H9 (cell line): ENCODE measurements around the gene KLF16. TPM values are rescaled to one million over a fixed set of nuclear protein-coding genes. Genes with fewer than 3 reads are reported as not detected.

Experiments
- DNase-seq: peaks from one replicate; pipeline ENCODE4 v3.0.0-alpha.2; 2017
- H2AFZ ChIP-seq: one replicate; pipeline ENCODE4 v1.6.1; 2013; ENCODE audit warnings: mild to moderate bottlenecking, low read length, control low read depth, moderate library complexity
- H2AK5ac ChIP-seq: 2 replicates; pipeline ENCODE4 v1.6.1; 2013; ENCODE audit warnings: low read length, control low read depth, mixed read lengths; ENCODE audit not compliant: insufficient read length
- H2BK120ac ChIP-seq: one replicate; pipeline ENCODE4 v1.6.1; 2013; ENCODE audit warnings: low read depth, mild to moderate bottlenecking, low read length, control low read depth, inconsistent platforms; ENCODE audit not compliant: poor library complexity, severe bottlenecking
- H2BK12ac ChIP-seq: 2 replicates; pipeline ENCODE4 v1.6.1; 2013; ENCODE audit warnings: low read length, control low read depth, mixed read lengths, low read depth; ENCODE audit not compliant: insufficient read length
- H2BK15ac ChIP-seq: 2 replicates; pipeline ENCODE4 v1.6.1; 2013; ENCODE audit warnings: low read depth, low read length, control low read depth
- H2BK20ac ChIP-seq: one replicate; pipeline ENCODE4 v1.6.1; 2013; ENCODE audit warnings: low read depth, mild to moderate bottlenecking, low read length, control low read depth, inconsistent platforms; ENCODE audit not compliant: poor library complexity, severe bottlenecking
- H2BK5ac ChIP-seq: 2 replicates; pipeline ENCODE4 v1.6.1; 2013; ENCODE audit warnings: low read length, control low read depth, mixed read lengths; ENCODE audit not compliant: insufficient read length
- H3K14ac ChIP-seq: 2 replicates; pipeline ENCODE4 v1.6.1; 2013; ENCODE audit warnings: low read length, control low read depth; ENCODE audit not compliant: insufficient read depth
- H3K18ac ChIP-seq: 2 replicates; pipeline ENCODE4 v1.6.1; 2013; ENCODE audit warnings: low read depth, mild to moderate bottlenecking, mixed read lengths, low read length, control low read depth; ENCODE audit not compliant: insufficient read length
- H3K23ac ChIP-seq: 2 replicates; pipeline ENCODE4 v1.6.1; 2013; ENCODE audit warnings: low read length, control low read depth, mixed read lengths, low read depth; ENCODE audit not compliant: insufficient read length
- H3K23me2 ChIP-seq: 2 replicates; pipeline ENCODE4 v1.6.1; 2013; ENCODE audit warnings: low read depth, mild to moderate bottlenecking, mixed read lengths, low read length, control low read depth; ENCODE audit not compliant: insufficient read length, poor library complexity, severe bottlenecking
- H3K27ac ChIP-seq: 2 replicates; pipeline ENCODE4 v1.5.1; 2013; ENCODE audit warnings: low read length, control low read depth, mixed read lengths, low read depth; ENCODE audit not compliant: insufficient read length
- H3K27me3 ChIP-seq: 2 replicates; pipeline ENCODE4 v1.6.1; 2013; ENCODE audit warnings: low read length, control low read depth, inconsistent platforms; ENCODE audit not compliant: insufficient read depth
- H3K4ac ChIP-seq: 2 replicates; pipeline ENCODE4 v1.6.1; 2013; ENCODE audit warnings: low read depth, mild to moderate bottlenecking, control low read depth, inconsistent platforms, low read length, moderate library complexity
- H3K4me1 ChIP-seq: 2 replicates; pipeline ENCODE4 v1.6.1; 2013; ENCODE audit warnings: low read length, control low read depth, inconsistent platforms; ENCODE audit not compliant: insufficient read depth
- H3K4me2 ChIP-seq: 2 replicates; pipeline ENCODE4 v1.6.1; 2013; ENCODE audit warnings: low read length, control low read depth, mixed read lengths; ENCODE audit not compliant: insufficient read length, insufficient read depth
- H3K56ac ChIP-seq: 2 replicates; pipeline ENCODE4 v1.6.1; 2013; ENCODE audit warnings: low read depth, mild to moderate bottlenecking, mixed read lengths, low read length, control low read depth; ENCODE audit not compliant: insufficient read length
- H3K79me1 ChIP-seq: 2 replicates; pipeline ENCODE4 v1.6.1; 2013; ENCODE audit warnings: low read depth, mild to moderate bottlenecking, moderate library complexity, low read length, control low read depth, inconsistent platforms; ENCODE audit not compliant: insufficient read depth, poor library complexity, severe bottlenecking
- H3K79me2 ChIP-seq: 2 replicates; pipeline ENCODE4 v1.6.1; 2013; ENCODE audit warnings: low read length, control low read depth, inconsistent platforms; ENCODE audit not compliant: insufficient read depth
- H3K9ac ChIP-seq: 2 replicates; pipeline ENCODE4 v1.6.1; 2013; ENCODE audit warnings: low read length, control low read depth, mixed read lengths; ENCODE audit not compliant: insufficient read length; ENCODE audit errors: extremely low read depth
- H3K9me3 ChIP-seq: one replicate; pipeline ENCODE4 v1.6.1; 2013; ENCODE audit warnings: low read depth, low read length, inconsistent platforms; ENCODE audit not compliant: control insufficient read depth
- H3T11ph ChIP-seq: one replicate; pipeline ENCODE4 v1.6.1; 2013; ENCODE audit warnings: mild to moderate bottlenecking, low read length, control low read depth, inconsistent platforms
- H4K20me1 ChIP-seq: one replicate; pipeline ENCODE4 v1.6.1; 2013; ENCODE audit not compliant: control insufficient read depth, insufficient read length, insufficient read depth
- H4K5ac ChIP-seq: 2 replicates; pipeline ENCODE4 v1.6.1; 2013; ENCODE audit warnings: low read depth, mild to moderate bottlenecking, mixed read lengths, low read length, control low read depth; ENCODE audit not compliant: insufficient read length
- H4K8ac ChIP-seq: replicated peaks from 2 replicates; pipeline ENCODE4 v1.6.1; 2013; ENCODE audit warnings: low read length, control low read depth, mixed read lengths, low read depth; ENCODE audit not compliant: insufficient read length
- H4K91ac ChIP-seq: 2 replicates; pipeline ENCODE4 v1.6.1; 2013; ENCODE audit warnings: low read depth, mild to moderate bottlenecking, moderate library complexity, mixed read lengths, low read length, control low read depth; ENCODE audit not compliant: insufficient read length
- H3K27ac Mint-ChIP-seq, 3 experiments: 2 replicates in 2 of 3; 3 replicates in 1 of 3; pipeline ENCODE4 v1.8.0; 2020 to 2021; ENCODE audit warnings: mixed read lengths in 3 of 3, mild to moderate bottlenecking in 1 of 3, moderate library complexity in 1 of 3
- H3K27me3 Mint-ChIP-seq: 2 replicates; pipeline ENCODE4 v1.8.0; 2021; ENCODE audit warnings: low read depth, mild to moderate bottlenecking, moderate library complexity, mixed read lengths
- H3K36me3 Mint-ChIP-seq, 3 experiments: 2 replicates in 2 of 3; 3 replicates in 1 of 3; pipeline ENCODE4 v1.8.0; 2020 to 2021; ENCODE audit warnings: low read depth in 3 of 3, mixed read lengths in 3 of 3; ENCODE audit not compliant: insufficient read depth in 1 of 3
- H3K4me1 Mint-ChIP-seq, 2 experiments: 2 replicates each; pipeline ENCODE4 v1.8.0; 2020; ENCODE audit warnings: mixed read lengths in 2 of 2
- H3K4me3 Mint-ChIP-seq, 2 experiments: 2 replicates in 1 of 2; 3 replicates in 1 of 2; pipeline ENCODE4 v1.8.0; 2020 to 2021; ENCODE audit warnings: mild to moderate bottlenecking in 2 of 2, mixed read lengths in 2 of 2, moderate library complexity in 1 of 2
- H3K9me3 Mint-ChIP-seq, 2 experiments: 2 replicates in 1 of 2; 3 replicates in 1 of 2; pipeline ENCODE4 v1.8.0; 2020; ENCODE audit warnings: mild to moderate bottlenecking in 2 of 2, mixed read lengths in 2 of 2, moderate library complexity in 1 of 2
- CTCF ChIP-seq: fragments of 200-600 bp; sonication (generic); conservative IDR thresholded peaks from 3 replicates; pipeline ENCODE4 v1.8.0; 2021; ENCODE audit warnings: antibody characterized with exemption, mild to moderate bottlenecking
- WGBS: extraction: QIAGEN DNeasy Blood & Tissue Kit; methylation state at CpG from one replicate; pipeline ENCODE4 v1.1.7; 2013; ENCODE audit warnings: missing lambda C conversion rate, low lambda C conversion rate, mixed read lengths; ENCODE audit not compliant: insufficient read length; ENCODE audit errors: extremely low coverage; 5-methylcytosine and 5-hydroxymethylcytosine counted together
- total RNA-seq: library from RNA; stranded (reverse); gene quantifications from 2 replicates; pipeline ENCODE4 v1.2.1, GENCODE V29; 2021

Gene KLF16
- total RNA-seq, 1 experiment from 2014 or later: 66.8 TPM

DNA sequence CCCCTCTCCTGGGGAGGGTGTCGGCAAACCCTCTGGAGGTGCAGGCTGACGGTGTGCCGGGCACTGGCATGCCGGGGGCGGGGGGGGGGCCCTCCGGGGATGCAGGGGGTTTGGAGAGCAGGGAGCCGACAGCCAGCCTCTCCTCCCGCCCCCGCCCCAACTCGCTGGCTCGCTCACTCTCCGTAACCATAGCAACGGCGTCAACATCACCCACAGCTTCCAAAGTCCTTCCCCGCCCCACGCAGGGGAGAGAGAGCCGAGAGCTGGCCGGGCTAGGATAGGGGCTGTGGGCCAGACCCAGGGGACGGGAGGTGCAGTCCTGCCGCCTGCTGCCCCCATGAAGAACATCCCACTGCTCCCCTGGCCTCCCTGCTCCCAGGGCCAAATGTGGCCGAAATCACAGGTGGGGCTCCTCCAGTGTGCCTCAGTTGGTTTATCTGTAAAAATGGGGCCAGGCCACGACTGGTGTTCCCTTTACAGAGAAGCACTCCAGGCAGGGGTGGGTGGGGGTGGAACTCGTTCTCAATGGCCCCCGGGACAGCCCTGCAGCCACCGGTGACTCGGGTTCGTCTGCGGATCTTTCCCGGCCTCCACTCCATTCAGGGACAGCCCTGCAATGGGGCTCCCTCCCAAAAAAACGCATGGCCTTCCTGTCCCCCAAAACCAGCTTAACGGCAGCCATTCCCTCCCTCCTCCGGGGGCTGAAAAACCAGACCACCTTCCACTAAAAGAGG, 3.2 kb downstream of the KLF16 start:
- no peak overlapping the region for H3T11ph ChIP-seq
- no peaks in the 10 kb centered on the region; the same call in 1 of the 2 replicates for H3K27me3 ChIP-seq
- peak overlapping the region; percentile 91; the same call in 1 of the 2 replicates for H3K14ac ChIP-seq
- no peak overlapping the region for H2BK5ac ChIP-seq
- peaks cover 36% of the 10 kb centered on the region; the same call in 1 of the 2 replicates for H3K79me2 ChIP-seq
- H3K4me1 ChIP-seq: peaks cover 7% of the 10 kb centered on the region; the same call in 1 of the 2 replicates
- H4K20me1 ChIP-seq: no peaks in the 10 kb centered on the region
- no peaks in the 10 kb centered on the region for H3K36me3 Mint-ChIP-seq
- no peak overlapping the region for H2AFZ ChIP-seq
- H3K27me3 Mint-ChIP-seq: peaks cover 6% of the 10 kb centered on the region
- H2BK20ac ChIP-seq: no peak overlapping the region
- no peak overlapping the region for H3K56ac ChIP-seq
- no peak overlapping the region for H3K27ac ChIP-seq
- no peak for DNase-seq
- H4K8ac ChIP-seq: no peak overlapping the region
- H3K79me1 ChIP-seq: peaks cover 11% of the 10 kb centered on the region
- no peaks in the 10 kb centered on the region; a peak in 1 of 5 replicates for H3K9me3 Mint-ChIP-seq
- TF ChIP-seq CTCF: no peak
- no CpG with 5 or more reads among the region's 32 CpGs for WGBS
- H3K4ac ChIP-seq: no peak overlapping the region; the same call in 1 of the 2 replicates
- H2AK5ac ChIP-seq: no peak overlapping the region
- H2BK12ac ChIP-seq: no peak overlapping the region
- peaks cover 20% of the 10 kb centered on the region for H3K23me2 ChIP-seq
- peaks cover 31 to 55% of the 10 kb centered on the region in 2 experiments for H3K4me1 Mint-ChIP-seq
- H3K23ac ChIP-seq: no peak overlapping the region
- H3K27ac Mint-ChIP-seq: no peak overlapping the region
- H4K5ac ChIP-seq: no peak overlapping the region
- no peak overlapping the region for H3K9ac ChIP-seq
- peak overlapping the region; percentile 95 for H3K18ac ChIP-seq
- peak overlapping the region; percentile 84 for H3K4me2 ChIP-seq
- H2BK15ac ChIP-seq: no peak overlapping the region
- H3K4me3 Mint-ChIP-seq: peak overlapping the region; percentile 86 to 93; a peak in 4 of 5 replicates
- H2BK120ac ChIP-seq: no peak overlapping the region
- H3K9me3 ChIP-seq: no peaks in the 10 kb centered on the region
- no peak overlapping the region for H4K91ac ChIP-seq
